Activated CD4-positive, alpha-beta memory T cell treated with anti-CD3 and anti-CD28 coated beads for 36 hours (primary cell): ENCODE measurements around the gene CYP2J2. TPM values are rescaled to one million over a fixed set of nuclear protein-coding genes. Genes with fewer than 3 reads are reported as not detected.
"Not testable (repeated sequence)": the region's sequence is repeated elsewhere in the genome, so short reads cannot be mapped to it uniquely, and the experiment has no call there.

Experiments used
- CTCF ChIA-PET: fragments of 350-600 bp; sonication (Branson Sonifier 250); formaldehyde crosslinking; loops from one replicate; lab custom pipeline; 2021; ENCODE audit warnings: antibody characterized with exemption, inconsistent platforms; lab: Charles Lee
- POLR2A ChIA-PET: fragments of 350-600 bp; sonication (Branson Sonifier 250); formaldehyde crosslinking; loops from one replicate; lab custom pipeline; 2021; ENCODE audit warnings: antibody characterized with exemption; lab: Charles Lee
- DNase-seq: peaks from one replicate; pipeline ENCODE4 v3.0.0-alpha.2; 2020
- H3K27ac Mint-ChIP-seq: one replicate; pipeline ENCODE4 v1.8.0; 2021; ENCODE audit warnings: mixed read lengths
- H3K27me3 Mint-ChIP-seq: one replicate; pipeline ENCODE4 v1.8.0; 2021; ENCODE audit warnings: mixed read lengths
- H3K36me3 Mint-ChIP-seq: one replicate; pipeline ENCODE4 v1.8.0; 2021; ENCODE audit warnings: mixed read lengths
- H3K4me1 Mint-ChIP-seq: one replicate; pipeline ENCODE4 v1.8.0; 2021; ENCODE audit warnings: low read depth, mixed read lengths
- H3K4me3 Mint-ChIP-seq: one replicate; pipeline ENCODE4 v1.8.0; 2021; ENCODE audit warnings: mild to moderate bottlenecking, mixed read lengths
- H3K9me3 Mint-ChIP-seq: one replicate; pipeline ENCODE4 v1.8.0; 2021; ENCODE audit warnings: mixed read lengths
- intact Hi-C: fragments of 100-400 bp; cut with micrococcal nuclease; formaldehyde crosslinking; loops from one replicate; pipeline ENCODE4 v1.15.1; 2023
- total RNA-seq, 2 experiments: library from RNA; stranded (reverse); gene quantifications; one replicate each; pipeline ENCODE4 v1.2.3, GENCODE V29; 2021

The CYP2J2 gene
- total RNA-seq, 2 experiments from 2014 or later: 0.57 to 0.68 TPM

- intact Hi-C loops, POLR2A ChIA-PET, H3K9me3 Mint-ChIP-seq, H3K27ac Mint-ChIP-seq, H3K27me3 Mint-ChIP-seq, H3K4me1 Mint-ChIP-seq, H3K4me3 Mint-ChIP-seq, CTCF ChIA-PET, DNase-seq: not testable (repeated sequence)
- peaks cover 13% of the 10 kb centered on the region for H3K36me3 Mint-ChIP-seq
These were observed 71.3 kb downstream of the CYP2J2 start for GRCh38 chr1:59855297-59855696.

- peaks cover 8% of the 10 kb centered on the region for H3K9me3 Mint-ChIP-seq
- ChIA-PET CTCF (no interaction called here), POLR2A (no interaction called here)
- H3K4me1 Mint-ChIP-seq: no peaks in the 10 kb centered on the region
- DNase-seq: no peak
- peaks cover 27% of the 10 kb centered on the region for H3K36me3 Mint-ChIP-seq
- H3K4me3 Mint-ChIP-seq: no peak overlapping the region
- H3K27me3 Mint-ChIP-seq: no peaks in the 10 kb centered on the region
- H3K27ac Mint-ChIP-seq: no peak overlapping the region
- intact Hi-C loops: no loop called here
These were observed 74.5 kb downstream of the CYP2J2 start for GRCh38 chr1:59852117-59852516.

- Mint-ChIP-seq H3K27me3 (no peaks in the 10 kb centered on the region), H3K9me3 (no peaks in the 10 kb centered on the region), H3K4me1 (no peaks in the 10 kb centered on the region), H3K27ac (no peak overlapping the region), H3K36me3 (peaks cover 30% of the 10 kb centered on the region), H3K4me3 (no peak overlapping the region)
- DNase-seq: no peak
- POLR2A ChIA-PET: no interaction called here
- intact Hi-C loops: no loop called here
- CTCF ChIA-PET: no interaction called here
These were observed 79.7 kb downstream of the CYP2J2 start for GRCh38 chr1:59846895-59847282.

- Mint-ChIP-seq H3K4me1 (no peaks in the 10 kb centered on the region), H3K9me3 (no peaks in the 10 kb centered on the region), H3K36me3 (peaks cover 31% of the 10 kb centered on the region), H3K27me3 (no peaks in the 10 kb centered on the region), H3K4me3 (no peak overlapping the region), H3K27ac (no peak overlapping the region)
- no peak for DNase-seq
- intact Hi-C loops: no loop called here
- POLR2A ChIA-PET: no interaction called here
- CTCF ChIA-PET: no interaction called here
These were observed 80.2 kb downstream of the CYP2J2 start for GRCh38 chr1:59846209-59846894.

GRCh38 chr1:59845091-59845490 lies 81.5 kb downstream of the CYP2J2 start:
- no peak for DNase-seq
- no peak overlapping the region for H3K4me3 Mint-ChIP-seq
- ChIA-PET CTCF (no interaction called here), POLR2A (no interaction called here)
- peaks cover 33% of the 10 kb centered on the region for H3K36me3 Mint-ChIP-seq
- H3K27ac Mint-ChIP-seq: no peak overlapping the region
- intact Hi-C loops: no loop called here
- no peaks in the 10 kb centered on the region for H3K4me1 Mint-ChIP-seq
- H3K9me3 Mint-ChIP-seq: no peaks in the 10 kb centered on the region
- no peaks in the 10 kb centered on the region for H3K27me3 Mint-ChIP-seq

Other genes with a start within 250 kb of the CYP2J2 start
- 10 to 100 TPM; 12.9 to 13.3 TPM for gene HOOK1, start 111.8 kb downstream of the CYP2J2 start, total RNA-seq
- not detected for gene C1orf87, start 147.0 kb upstream of the CYP2J2 start, total RNA-seq